Ascending aorta (tissue), 2 donors: ENCODE data around the gene NSG1. TPM values are rescaled to one million over a fixed set of nuclear protein-coding genes. Genes with fewer than 3 reads are reported as not detected.

ENCODE experiments used
- DNase-seq, 2 donors: peaks; one replicate each; pipeline ENCODE4 v3.0.0-alpha.2; 2019; ENCODE audit warnings: low spot score in 2 of 2
- H3K27ac ChIP-seq, 2 donors: fragments of 200-600 bp; sonication (generic); one replicate each; pipeline ENCODE4 v1.5.1; 2016 to 2017; ENCODE audit warnings: mild to moderate bottlenecking in 1 of 2
- H3K27me3 ChIP-seq: fragments of 200-600 bp; sonication (generic); one replicate; pipeline ENCODE4 v1.5.1; 2017
- H3K36me3 ChIP-seq, 2 donors: fragments of 200-600 bp; sonication (generic); one replicate each; pipeline ENCODE4 v1.5.1; 2016
- H3K4me1 ChIP-seq, 2 donors: fragments of 200-600 bp; sonication (generic); one replicate each; pipeline ENCODE4 v1.5.1; 2016 to 2017; ENCODE audit warnings: mild to moderate bottlenecking in 1 of 2
- H3K4me3 ChIP-seq, 2 donors: fragments of 200-600 bp; sonication (generic); one replicate each; pipeline ENCODE4 v1.5.1; 2016 to 2017; ENCODE audit warnings: mild to moderate bottlenecking in 1 of 2
- H3K9me3 ChIP-seq, 2 donors: fragments of 200-600 bp; sonication (generic); one replicate each; pipeline ENCODE4 v1.5.1; 2016
- intact Hi-C: fragments of 100-400 bp; cut with DNase I; formaldehyde crosslinking; loops from one replicate; pipeline ENCODE4 v1.15.1; 2023
- total RNA-seq: library from RNA; depleted of rRNA; stranded (reverse); fragments of >200 nt; gene quantifications from one replicate; pipeline ENCODE4 v1.1.0, GENCODE V29; 2016
- TF ChIP-seq, protein P1 (sequence below), 3 experiments: fragments of 200-600 bp in 2 of 3; fragments of 450-650 bp in 1 of 3; sonication (generic) in 2 of 3; IDR thresholded peaks; one replicate each; pipeline ENCODE4 v1.5.1; 2016 to 2019; ENCODE audit warnings: antibody characterized with exemption in 3 of 3, mild to moderate bottlenecking in 1 of 3, moderate library complexity in 1 of 3

Gene NSG1
- total RNA-seq, 1 donor from 2014 or later: not detected

DNA sequence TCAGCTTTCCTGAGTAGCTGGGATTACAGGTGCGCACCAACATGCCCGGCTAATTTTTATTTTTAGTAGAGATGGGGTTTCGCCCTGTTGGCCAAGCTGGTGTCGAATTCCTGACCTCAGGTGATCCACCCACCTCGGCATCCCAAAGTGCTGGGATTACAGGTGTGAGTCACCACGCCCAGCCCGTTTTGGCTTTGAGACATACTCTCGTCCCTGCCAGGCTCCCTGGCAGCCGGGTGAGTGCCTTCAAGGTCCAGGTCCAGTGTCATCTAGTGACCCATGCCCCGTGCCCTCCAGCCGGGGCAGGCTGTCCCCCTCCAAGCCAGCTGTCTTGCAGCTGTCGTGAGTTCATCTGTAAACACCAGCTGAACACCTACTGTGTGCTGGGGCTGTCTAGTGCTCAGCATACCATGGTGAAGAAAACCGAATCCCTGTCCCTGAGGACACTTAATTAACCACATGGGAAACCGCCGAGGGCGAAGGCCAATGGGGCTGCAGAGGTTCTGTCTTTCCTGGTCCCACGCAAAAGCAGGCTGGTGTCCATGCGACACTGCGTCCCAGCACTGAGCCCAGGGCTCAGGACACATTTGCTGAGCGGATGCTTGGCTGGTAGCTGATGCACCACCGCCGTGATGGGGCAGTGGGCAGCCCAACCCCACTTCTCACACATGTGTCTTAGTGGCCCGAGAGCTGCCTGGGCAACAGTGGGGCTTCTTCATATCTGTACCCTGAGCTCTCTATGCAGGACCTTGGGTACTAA, 21.9 kb downstream of the NSG1 start:
- Histone ChIP-seq H3K4me3 (no peak overlapping the region), H3K27me3 (no peaks in the 10 kb centered on the region), H3K4me1 (no peaks in the 10 kb centered on the region), H3K36me3 (no peaks in the 10 kb centered on the region), H3K27ac (no peak overlapping the region), H3K9me3 (no peaks in the 10 kb centered on the region)
- intact Hi-C loops: no loop called here
- TF ChIP-seq, protein P1, sequence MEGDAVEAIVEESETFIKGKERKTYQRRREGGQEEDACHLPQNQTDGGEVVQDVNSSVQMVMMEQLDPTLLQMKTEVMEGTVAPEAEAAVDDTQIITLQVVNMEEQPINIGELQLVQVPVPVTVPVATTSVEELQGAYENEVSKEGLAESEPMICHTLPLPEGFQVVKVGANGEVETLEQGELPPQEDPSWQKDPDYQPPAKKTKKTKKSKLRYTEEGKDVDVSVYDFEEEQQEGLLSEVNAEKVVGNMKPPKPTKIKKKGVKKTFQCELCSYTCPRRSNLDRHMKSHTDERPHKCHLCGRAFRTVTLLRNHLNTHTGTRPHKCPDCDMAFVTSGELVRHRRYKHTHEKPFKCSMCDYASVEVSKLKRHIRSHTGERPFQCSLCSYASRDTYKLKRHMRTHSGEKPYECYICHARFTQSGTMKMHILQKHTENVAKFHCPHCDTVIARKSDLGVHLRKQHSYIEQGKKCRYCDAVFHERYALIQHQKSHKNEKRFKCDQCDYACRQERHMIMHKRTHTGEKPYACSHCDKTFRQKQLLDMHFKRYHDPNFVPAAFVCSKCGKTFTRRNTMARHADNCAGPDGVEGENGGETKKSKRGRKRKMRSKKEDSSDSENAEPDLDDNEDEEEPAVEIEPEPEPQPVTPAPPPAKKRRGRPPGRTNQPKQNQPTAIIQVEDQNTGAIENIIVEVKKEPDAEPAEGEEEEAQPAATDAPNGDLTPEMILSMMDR (IDR thresholded peaks at IDR 0.05): no peak
- DNase-seq: no peak

DNA sequence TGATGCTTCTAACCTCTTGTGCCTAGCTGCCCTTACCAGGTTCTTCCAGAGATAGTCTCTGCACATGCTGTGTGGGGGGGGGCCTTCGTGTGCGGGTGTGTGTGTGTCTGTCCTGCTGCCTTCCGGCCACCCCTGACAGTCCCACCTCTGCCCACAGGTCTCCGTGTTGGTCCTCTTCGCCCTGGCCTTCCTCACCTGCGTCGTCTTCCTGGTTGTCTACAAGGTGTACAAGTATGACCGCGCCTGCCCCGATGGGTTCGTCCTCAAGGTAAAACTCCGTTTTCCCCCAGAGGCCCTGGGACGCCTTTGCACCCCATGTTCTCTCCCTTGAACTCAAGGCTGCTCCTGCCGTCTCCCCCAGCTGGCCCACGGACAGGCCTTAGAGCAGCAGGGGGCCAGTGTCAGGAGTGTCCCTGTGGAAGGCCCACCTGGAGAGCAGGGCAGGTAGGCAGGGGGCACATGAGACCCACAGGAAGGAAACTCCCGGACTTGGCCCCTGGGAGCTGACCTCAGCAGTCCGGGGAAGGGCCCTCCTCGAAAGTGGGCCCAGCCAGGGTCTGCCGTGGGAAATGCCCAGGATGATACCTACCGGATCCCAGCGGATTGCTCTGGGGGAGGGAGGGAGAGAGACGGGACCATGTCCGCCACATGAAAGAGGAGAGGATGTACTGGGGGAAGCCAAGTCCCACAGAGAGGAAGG, 22.7 kb downstream of the NSG1 start:
- TF ChIP-seq, protein P1 (IDR thresholded peaks at IDR 0.05): no peak
- DNase-seq: no peak

DNA sequence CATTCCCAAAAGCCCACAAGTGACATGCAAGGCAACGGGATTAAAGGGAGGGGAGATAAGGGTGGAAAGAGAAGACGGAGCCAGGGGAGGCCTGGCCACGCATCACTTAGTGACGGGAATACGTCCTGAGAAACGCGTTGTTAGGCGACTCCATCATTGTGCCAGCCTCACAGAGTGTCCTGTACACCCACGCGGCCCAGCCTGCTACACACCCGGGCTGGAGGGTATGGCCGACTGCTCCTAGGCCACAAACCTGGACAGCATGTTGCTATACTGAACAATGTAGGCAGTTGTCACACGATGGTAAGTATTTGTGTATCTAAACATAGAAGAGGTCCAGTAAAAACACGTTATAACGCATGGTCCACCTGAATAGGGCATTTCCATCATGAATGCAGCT, 23.4 kb downstream of the NSG1 start:
- H3K4me3 ChIP-seq: no peak overlapping the region
- no peaks in the 10 kb centered on the region for H3K27me3 ChIP-seq
- peaks cover 0 to 1% of the 10 kb centered on the region in 2 donors for H3K36me3 ChIP-seq
- intact Hi-C loops: no loop called here
- TF ChIP-seq, protein P1 (IDR thresholded peaks at IDR 0.05): no peak
- DNase-seq: no peak
- H3K9me3 ChIP-seq: no peaks in the 10 kb centered on the region
- H3K4me1 ChIP-seq: no peaks in the 10 kb centered on the region
- H3K27ac ChIP-seq: no peak overlapping the region

More for the DNA sequence above, 22.7 kb downstream of the NSG1 start:
- no peaks in the 10 kb centered on the region for H3K36me3 ChIP-seq
- H3K27me3 ChIP-seq: no peaks in the 10 kb centered on the region
- intact Hi-C loops: no loop called here
- no peaks in the 10 kb centered on the region for H3K4me1 ChIP-seq
- no peak overlapping the region for H3K4me3 ChIP-seq
- H3K27ac ChIP-seq: no peak overlapping the region
- H3K9me3 ChIP-seq: no peaks in the 10 kb centered on the region

DNA sequence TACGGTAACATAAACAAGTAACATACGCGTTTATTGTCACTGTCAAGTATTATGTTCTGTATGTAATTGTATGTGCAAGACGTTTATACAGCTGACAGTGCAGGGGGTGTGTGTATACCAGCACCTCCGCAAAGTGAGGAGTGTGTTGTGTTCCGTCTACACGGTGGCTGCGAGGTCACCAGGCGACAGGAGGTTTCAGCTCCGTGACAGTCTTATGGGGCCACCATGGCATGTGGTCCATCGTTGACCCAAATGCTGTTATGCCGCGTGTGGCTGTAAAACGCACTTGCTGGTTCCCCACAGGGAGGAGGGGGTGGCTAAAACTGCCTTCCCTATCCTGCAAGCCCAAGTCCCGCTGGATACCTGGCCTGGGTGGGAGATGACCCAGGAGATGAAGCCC, 25.0 kb downstream of the NSG1 start:
- DNase-seq: no peak
- intact Hi-C loops: no loop called here
- peaks cover 3 to 8% of the 10 kb centered on the region in 2 donors for H3K36me3 ChIP-seq
- H3K9me3 ChIP-seq: no peaks in the 10 kb centered on the region
- TF ChIP-seq, protein P1 (IDR thresholded peaks at IDR 0.05): no peak
- no peak overlapping the region for H3K4me3 ChIP-seq
- no peak overlapping the region for H3K27ac ChIP-seq
- no peaks in the 10 kb centered on the region for H3K27me3 ChIP-seq
- H3K4me1 ChIP-seq: no peaks in the 10 kb centered on the region

DNA sequence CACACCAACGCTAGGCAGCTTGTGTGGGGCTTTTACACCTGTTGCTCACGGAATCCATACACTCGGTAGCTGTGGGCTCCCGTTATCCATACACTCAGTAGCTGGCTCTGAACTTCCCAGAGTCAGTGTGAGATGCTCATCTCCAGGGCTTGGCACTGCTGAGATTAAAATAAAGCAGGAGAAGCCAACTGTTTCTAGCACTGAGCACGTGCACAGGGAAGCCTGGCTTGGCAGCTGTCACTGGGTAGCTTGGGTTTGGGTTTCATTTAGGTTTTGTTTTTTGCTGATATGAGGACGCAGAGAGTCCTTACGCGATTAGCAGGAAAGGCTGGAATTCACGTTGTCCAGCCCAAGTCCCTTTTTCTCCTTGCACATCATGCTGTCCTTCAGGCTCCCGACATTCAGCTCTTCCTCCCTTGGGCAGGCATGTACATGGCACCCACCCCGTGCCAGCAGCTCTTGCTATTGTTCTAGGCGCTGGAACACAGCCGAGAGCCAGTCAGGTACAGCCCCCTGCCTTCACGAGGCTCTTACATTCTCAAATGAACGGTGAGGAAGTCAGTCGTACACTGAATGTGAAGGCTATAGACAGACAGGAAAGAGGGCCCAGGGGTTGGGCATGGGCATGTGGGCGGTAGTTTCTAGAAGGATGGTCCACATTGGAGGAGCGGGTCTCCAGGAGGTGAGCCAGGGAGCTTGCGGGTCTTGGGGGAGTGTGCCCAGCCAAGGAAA, 25.9 kb downstream of the NSG1 start:
- DNase-seq: no peak
- H3K27me3 ChIP-seq: no peaks in the 10 kb centered on the region
- no peaks in the 10 kb centered on the region for H3K9me3 ChIP-seq
- intact Hi-C loops: no loop called here
- no peak overlapping the region for H3K4me3 ChIP-seq
- no peaks in the 10 kb centered on the region for H3K4me1 ChIP-seq
- peaks cover 3 to 8% of the 10 kb centered on the region in 2 donors for H3K36me3 ChIP-seq
- TF ChIP-seq, protein P1 (IDR thresholded peaks at IDR 0.05): no peak
- no peak overlapping the region for H3K27ac ChIP-seq
